Peyer's patch (tissue), 4 donors: ENCODE results near the gene CFAP97.

Experiments
- CTCF ChIP-seq, 6 experiments: fragments of 450-650 bp in 4 of 6; fragments of 200-600 bp in 2 of 6; sonication (generic) in 1 of 6; IDR thresholded peaks; one replicate each; pipeline ENCODE4 v1.5.1; 2017 to 2019; ENCODE audit warnings: antibody characterized with exemption in 6 of 6, mild to moderate bottlenecking in 3 of 6, moderate library complexity in 1 of 6
- POLR2A ChIP-seq, 2 donors: fragments of 450-650 bp; IDR thresholded peaks; one replicate each; pipeline ENCODE4 v1.5.1; 2017; ENCODE audit warnings: antibody characterized with exemption in 2 of 2, mild to moderate bottlenecking in 2 of 2, moderate library complexity in 2 of 2

- TF ChIP-seq CTCF (IDR thresholded peaks at IDR 0.05) (no peak), POLR2A (IDR thresholded peaks at IDR 0.05) (no peak)
These were observed 17.7 kb upstream of the CFAP97 start for GRCh38 chr4:185221491-185221890.
